ENCODE results near the gene BBS9. TPM values are rescaled to one million over a fixed set of nuclear protein-coding genes. Genes with fewer than 3 reads are reported as not detected.

Gene BBS9
- total RNA-seq, 1 donor from 2014 or later: 34.4 TPM

- DNase-seq: no peak
Observed at GRCh38 chr7:33373195-33373594, 243.8 kb downstream of the BBS9 start.

GRCh38 chr7:33379891-33380525 is 250.6 kb downstream of the BBS9 start:
- DNase-seq: peak; percentile 43

- DNase-seq: no peak
Observed at GRCh38 chr7:33388332-33388731, 259.0 kb downstream of the BBS9 start.

GRCh38 chr7:33392148-33392547 is 262.8 kb downstream of the BBS9 start:
- no peak for DNase-seq

GRCh38 chr7:33393770-33394169 is 264.4 kb downstream of the BBS9 start:
- DNase-seq: no peak

- no peak for DNase-seq
Observed at GRCh38 chr7:33395340-33395739, 266.0 kb downstream of the BBS9 start.

GRCh38 chr7:33399528-33400213 is 270.3 kb downstream of the BBS9 start:
- DNase-seq: no peak

- no peak for DNase-seq
Observed at GRCh38 chr7:33400214-33400538, 270.8 kb downstream of the BBS9 start.

GRCh38 chr7:33410266-33410665 is 280.9 kb downstream of the BBS9 start:
- DNase-seq: no peak

- peak; percentile 28 for DNase-seq
Observed at GRCh38 chr7:33411020-33411419, 281.7 kb downstream of the BBS9 start.

- peak; percentile 36 for DNase-seq
Observed at GRCh38 chr7:33412331-33412730, 283.0 kb downstream of the BBS9 start.

GRCh38 chr7:33418251-33418701 is 288.9 kb downstream of the BBS9 start:
- DNase-seq: no peak

GRCh38 chr7:33420311-33420940 is 291.1 kb downstream of the BBS9 start:
- DNase-seq: peak; percentile 20

- DNase-seq: peak; percentile 41
Observed at GRCh38 chr7:33421429-33421828, 292.1 kb downstream of the BBS9 start.

- DNase-seq: no peak
Observed at GRCh38 chr7:33422141-33422540, 292.8 kb downstream of the BBS9 start.

- DNase-seq: no peak
Observed at GRCh38 chr7:33422825-33423645, 293.7 kb downstream of the BBS9 start.

GRCh38 chr7:33423646-33424020 is 294.3 kb downstream of the BBS9 start:
- no peak for DNase-seq

- DNase-seq: no peak
Observed at GRCh38 chr7:33425395-33425794, 296.0 kb downstream of the BBS9 start.

GRCh38 chr7:33425929-33426678 is 296.7 kb downstream of the BBS9 start:
- no peak for DNase-seq

GRCh38 chr7:33428415-33428814 is 299.1 kb downstream of the BBS9 start:
- no peak for DNase-seq

GRCh38 chr7:33431543-33431942 is 302.2 kb downstream of the BBS9 start:
- DNase-seq: no peak

- no peak for DNase-seq
Observed at GRCh38 chr7:33432821-33433220, 303.5 kb downstream of the BBS9 start.
